ENCODE measurements around the gene NAT9.

Gene NAT9

GRCh38 chr17:74810699-74811485 lies 34.7 kb upstream of the NAT9 start:
- H3K4me3 ChIP-seq (ENCODE audit: low read depth, low read length): no peak overlapping the region
- no peak for TF ChIP-seq CTCF (IDR thresholded peaks at IDR 0.05; ENCODE audit: control insufficient read depth, extremely low read depth, insufficient read depth)
- no peak for DNase-seq (ENCODE audit: low read depth)

- DNase-seq (ENCODE audit: low read depth): no peak
- no peak overlapping the region for H3K4me3 ChIP-seq (ENCODE audit: low read depth, low read length)
- TF ChIP-seq CTCF (IDR thresholded peaks at IDR 0.05; ENCODE audit: control insufficient read depth, extremely low read depth, insufficient read depth): no peak
These were observed 32.7 kb upstream of the NAT9 start for GRCh38 chr17:74808714-74809430.

- no peak for TF ChIP-seq CTCF (IDR thresholded peaks at IDR 0.05; ENCODE audit: control insufficient read depth, extremely low read depth, insufficient read depth)
- no peak for DNase-seq (ENCODE audit: low read depth)
- H3K4me3 ChIP-seq (ENCODE audit: low read depth, low read length): no peak overlapping the region
These were observed 31.8 kb upstream of the NAT9 start for GRCh38 chr17:74807925-74808324.

GRCh38 chr17:74807441-74807840 lies 31.3 kb upstream of the NAT9 start:
- DNase-seq (ENCODE audit: low read depth): no peak
- TF ChIP-seq CTCF (IDR thresholded peaks at IDR 0.05; ENCODE audit: control insufficient read depth, extremely low read depth, insufficient read depth): no peak
- H3K4me3 ChIP-seq (ENCODE audit: low read depth, low read length): no peak overlapping the region

GRCh38 chr17:74806334-74806733 lies 30.2 kb upstream of the NAT9 start:
- DNase-seq (ENCODE audit: low read depth): no peak
- no peak for TF ChIP-seq CTCF (IDR thresholded peaks at IDR 0.05; ENCODE audit: control insufficient read depth, extremely low read depth, insufficient read depth)
- H3K4me3 ChIP-seq (ENCODE audit: low read depth, low read length): no peak overlapping the region

GRCh38 chr17:74805591-74805991 lies 29.4 kb upstream of the NAT9 start:
- no peak overlapping the region for H3K4me3 ChIP-seq (ENCODE audit: low read depth, low read length)
- DNase-seq (ENCODE audit: low read depth): no peak

More at GRCh38 chr17:74805591-74805991, 29.4 kb upstream of the NAT9 start:
- TF ChIP-seq CTCF (IDR thresholded peaks at IDR 0.05; ENCODE audit: control insufficient read depth, extremely low read depth, insufficient read depth): no peak

Measured in LNCaP clone FGC (cell line).